Activated CD8-positive, alpha-beta memory T cell treated with anti-CD3 and anti-CD28 coated beads for 1 hour (primary cell): ENCODE results near the gene NTM.
"Not testable (repeated sequence)": the region's sequence is repeated elsewhere in the genome, so short reads cannot be mapped to it uniquely, and the experiment has no call there.

Experiments used
- DNase-seq, 2 donors: peaks; one replicate each; pipeline ENCODE4 v3.0.0-alpha.2; 2020; ENCODE audit warnings: low read depth in 1 of 2; ENCODE audit errors: extremely low read depth in 1 of 2

Gene NTM

DNA sequence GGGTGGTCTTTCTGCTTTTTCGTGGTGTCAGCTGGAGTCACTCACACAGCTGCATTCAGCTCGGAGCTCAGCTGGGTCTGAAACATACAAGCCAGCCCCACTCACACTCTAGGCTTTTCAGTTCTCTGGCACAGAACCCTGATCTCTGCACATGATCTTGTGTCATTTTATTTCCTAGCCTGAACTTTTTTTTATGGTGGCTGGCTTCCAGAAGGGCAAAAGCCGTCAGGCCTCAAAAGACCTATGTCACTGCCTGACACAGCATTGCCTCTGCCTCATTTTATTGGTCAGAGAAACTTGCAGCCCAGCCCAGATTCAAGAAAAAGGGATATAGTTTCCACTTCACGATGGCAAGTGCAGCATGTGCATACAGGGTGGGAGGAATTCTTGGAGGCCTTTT lies 117.8 kb downstream of the NTM start:
- no peak for DNase-seq

GRCh38 chr11:131491503-131491902 lies 121.1 kb downstream of the NTM start:
- DNase-seq, result no peak

DNA sequence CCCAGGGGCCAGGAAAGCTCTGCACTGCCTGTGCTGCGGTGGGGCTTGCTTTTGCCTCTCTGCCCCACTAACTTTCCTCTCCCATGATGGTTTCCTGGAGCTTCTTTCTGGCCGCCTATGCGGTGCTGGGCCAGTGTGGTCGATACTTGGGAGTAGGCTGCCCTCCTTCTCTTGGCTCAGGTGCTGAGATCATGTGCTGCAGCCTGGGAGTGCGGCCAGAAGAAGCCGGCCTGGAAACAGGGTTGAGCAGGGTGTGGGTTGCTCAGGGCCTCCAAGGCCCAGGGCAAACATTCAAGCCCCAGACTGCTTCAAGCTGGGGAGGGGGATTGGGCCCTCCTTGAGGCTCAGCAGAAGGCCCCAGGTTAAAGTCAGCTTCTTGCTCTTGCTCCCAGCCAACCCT lies 125.0 kb downstream of the NTM start:
- DNase-seq, result no peak

GRCh38 chr11:131497686-131498085 lies 127.3 kb downstream of the NTM start:
- not testable (repeated sequence) for DNase-seq

DNA sequence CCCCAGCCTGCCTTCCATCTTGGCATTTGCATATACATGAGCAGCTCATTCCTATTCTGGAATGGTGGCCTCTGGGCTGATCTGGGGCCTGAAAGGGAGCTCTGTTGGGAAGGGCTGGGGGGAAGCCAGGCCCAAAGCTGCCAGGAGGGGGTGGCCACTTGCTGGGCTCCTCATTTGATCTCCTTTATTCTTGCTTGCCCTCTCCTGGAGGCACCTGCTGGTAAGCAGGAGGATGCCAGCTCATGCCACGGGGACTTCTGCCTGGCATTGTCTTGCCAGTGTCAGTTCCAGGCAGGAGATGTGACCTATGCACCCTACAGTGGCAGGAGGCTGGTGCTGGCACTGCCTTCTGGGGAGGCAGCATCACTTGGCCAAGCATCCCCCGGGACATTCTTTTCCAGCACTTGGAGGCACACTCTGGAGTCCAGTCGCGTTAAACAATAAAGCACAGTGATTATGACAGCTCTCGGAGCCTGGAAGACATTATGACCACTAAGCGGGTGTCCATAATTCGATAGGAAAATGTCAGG lies 128.3 kb downstream of the NTM start:
- no peak for DNase-seq

DNA sequence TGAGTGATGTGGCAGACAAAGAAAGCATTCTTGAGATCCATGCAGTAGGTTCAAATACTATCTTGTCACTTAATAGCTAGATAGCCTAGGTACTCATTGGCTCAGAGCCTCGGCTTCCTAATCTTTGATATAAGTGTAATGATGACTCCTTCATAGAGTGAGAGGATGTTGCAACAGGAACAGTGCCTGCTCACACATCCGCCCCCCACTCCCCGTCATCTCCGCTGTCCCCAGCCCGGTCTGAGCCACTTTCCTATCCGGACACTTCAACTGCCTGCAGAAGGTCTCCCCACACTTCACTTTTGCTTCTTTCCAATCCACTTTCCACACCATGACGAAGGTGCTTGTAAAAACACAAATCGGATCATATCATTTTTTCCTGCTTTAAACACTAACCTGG lies 128.8 kb downstream of the NTM start:
- no peak for DNase-seq

DNA sequence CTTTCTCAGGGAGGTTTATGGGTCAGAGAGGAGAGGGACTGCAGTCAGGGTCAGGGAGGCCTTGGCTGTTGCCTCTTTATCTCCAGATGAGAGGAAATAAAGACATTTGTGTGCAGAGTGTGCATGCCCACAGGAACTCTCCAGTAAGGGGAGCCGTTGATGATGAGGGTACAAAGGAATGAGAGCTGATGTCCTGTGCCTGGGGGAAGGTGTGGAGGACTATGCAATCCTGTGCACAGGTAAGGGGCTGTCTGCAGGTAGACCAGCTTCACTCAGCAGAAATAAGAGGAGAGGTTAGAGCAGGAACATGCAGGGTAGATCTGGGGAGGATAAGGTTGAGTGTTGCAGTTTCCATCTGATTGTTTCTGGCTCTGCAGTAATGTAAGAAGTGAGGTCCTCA lies 132.6 kb downstream of the NTM start:
- no peak for DNase-seq

- DNase-seq, result no peak
Observed at GRCh38 chr11:131504199-131504949, 134.0 kb downstream of the NTM start.

DNA sequence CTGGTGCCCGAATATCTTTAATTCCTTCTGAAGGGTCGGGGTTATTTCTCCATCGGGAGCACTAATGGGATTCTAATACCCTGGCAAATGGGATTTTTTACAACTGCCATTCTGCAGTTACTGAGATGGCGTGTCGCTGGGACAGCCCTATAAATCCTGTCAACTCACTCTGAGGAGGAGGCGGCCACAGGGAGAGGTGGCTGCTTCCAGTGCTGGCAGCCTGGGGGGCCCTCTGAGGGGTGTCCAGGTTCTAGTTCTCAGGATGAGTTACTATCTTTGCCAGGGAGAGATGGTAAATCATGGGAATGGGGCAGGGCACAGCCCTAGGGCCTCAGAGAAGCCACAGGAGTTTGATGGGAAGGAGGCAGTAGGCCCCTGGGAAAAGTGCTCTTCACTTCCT lies 135.9 kb downstream of the NTM start:
- no peak for DNase-seq

DNA sequence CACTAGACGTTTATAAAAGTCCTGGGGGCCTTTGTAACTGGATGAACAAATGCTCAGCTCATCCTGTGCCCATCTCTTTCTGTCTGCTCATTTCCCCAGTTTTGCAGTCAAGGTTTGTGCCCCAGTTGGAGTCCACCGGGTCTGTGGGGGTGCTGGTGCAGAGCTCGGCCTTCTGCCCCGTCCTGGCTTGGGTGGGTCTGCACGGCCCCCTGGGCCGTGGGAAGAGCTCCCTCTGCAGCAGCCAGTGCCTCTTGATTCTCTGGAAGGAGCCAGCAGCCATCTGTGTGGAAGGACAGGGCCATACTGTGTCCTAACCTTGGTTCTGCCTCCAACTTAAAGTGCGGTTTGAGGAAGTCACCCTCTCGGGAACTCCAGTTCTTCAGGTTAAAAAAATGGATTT lies 140.2 kb downstream of the NTM start:
- no peak for DNase-seq

GRCh38 chr11:131511794-131512193 lies 141.4 kb downstream of the NTM start:
- DNase-seq, result no peak

DNA sequence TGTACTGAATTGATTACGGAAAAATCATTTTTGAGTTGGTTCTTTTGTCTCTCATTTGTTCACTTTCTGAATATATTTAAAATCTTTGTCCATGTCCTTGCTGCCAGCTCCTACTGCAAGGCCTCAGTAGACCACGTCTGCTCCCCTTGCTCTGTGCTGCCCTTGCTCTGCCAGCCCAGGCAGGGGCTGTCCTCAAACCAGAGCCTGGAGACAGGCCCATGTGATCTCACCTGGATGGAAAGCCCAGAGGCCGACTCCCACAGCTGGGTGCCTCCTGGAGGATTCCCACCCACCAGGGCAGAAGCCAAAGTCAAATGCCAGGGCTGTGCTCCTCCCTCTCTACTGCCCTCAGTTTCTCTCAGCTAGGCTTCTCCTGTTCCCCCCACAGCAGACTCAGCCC lies 141.8 kb downstream of the NTM start:
- DNase-seq, result no peak

GRCh38 chr11:131514062-131514461 lies 143.6 kb downstream of the NTM start:
- DNase-seq, result no peak

GRCh38 chr11:131518305-131518838 lies 148.0 kb downstream of the NTM start:
- DNase-seq, result no peak

- DNase-seq, result no peak
Observed at GRCh38 chr11:131522851-131523250, 152.4 kb downstream of the NTM start.

DNA sequence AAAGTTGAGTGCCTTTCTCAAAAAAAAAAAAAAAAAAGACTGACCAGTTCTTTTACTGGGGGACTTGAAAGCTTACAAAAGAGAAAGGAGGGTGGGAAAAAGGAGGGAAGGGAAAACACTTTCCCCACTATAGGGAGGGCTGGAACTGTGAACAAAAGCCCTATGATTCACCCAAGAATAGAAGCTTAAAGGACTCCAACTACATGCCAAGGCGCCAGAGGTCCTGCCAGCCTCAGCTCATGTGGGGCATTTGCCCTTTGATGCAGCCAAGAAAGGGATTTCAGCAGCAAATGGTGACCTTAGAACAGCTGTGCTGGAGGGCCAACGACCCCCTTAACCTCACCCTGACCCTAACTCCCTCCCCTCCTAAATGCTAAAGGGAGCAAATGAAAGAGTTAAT lies 160.0 kb downstream of the NTM start:
- DNase-seq, result no peak

GRCh38 chr11:131533149-131533548 lies 162.7 kb downstream of the NTM start:
- DNase-seq, result no peak

- DNase-seq, result no peak
Observed at GRCh38 chr11:131533998-131534397, 163.6 kb downstream of the NTM start.

DNA sequence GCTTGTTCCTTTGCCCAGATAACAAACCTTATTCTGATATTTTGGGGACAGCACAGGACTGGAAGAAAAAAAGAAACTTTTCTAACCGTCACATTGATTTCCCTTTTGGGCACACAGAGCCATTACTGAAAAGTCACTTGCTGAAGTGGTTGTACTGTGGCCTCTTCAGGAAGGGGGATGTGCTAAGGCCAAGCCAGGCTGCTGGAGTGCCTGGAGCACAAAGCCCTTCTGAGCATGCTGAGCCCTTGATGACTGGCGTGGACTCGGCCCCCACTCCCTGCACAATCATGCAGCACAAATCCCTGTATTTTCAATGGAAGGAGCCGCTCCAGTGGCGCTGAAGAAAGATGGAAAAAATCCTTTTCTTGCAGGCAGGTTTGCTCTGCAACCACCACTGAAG lies 164.2 kb downstream of the NTM start:
- no peak for DNase-seq

- no peak for DNase-seq
Observed at GRCh38 chr11:131536159-131536558, 165.7 kb downstream of the NTM start.

GRCh38 chr11:131537196-131537595 lies 166.8 kb downstream of the NTM start:
- no peak for DNase-seq

GRCh38 chr11:131537748-131538147 lies 167.3 kb downstream of the NTM start:
- DNase-seq, result no peak

GRCh38 chr11:131538322-131538721 lies 167.9 kb downstream of the NTM start:
- no peak for DNase-seq
